GM12878 (cell line): ENCODE measurements around the gene VSIG10. TPM values are rescaled to one million over a fixed set of nuclear protein-coding genes. Genes with fewer than 3 reads are reported as not detected.
A peak's percentile ranks its signal among the peaks of the same experiment; 100 is the strongest.

Experiments
- BACH1 ChIP-seq: fragments of 450-650 bp; IDR thresholded peaks from 2 replicates; pipeline ENCODE4 v1.6.1; 2017; ENCODE audit warnings: mild to moderate bottlenecking, borderline replicate concordance
- CEBPB ChIP-seq, 2 experiments: fragments of 150-350 bp in 1 of 2; IDR thresholded peaks; 2 replicates each; pipeline ENCODE4 v1.6.1; 2012 to 2014; ENCODE audit warnings: low read depth in 2 of 2, low read length in 2 of 2, borderline replicate concordance in 1 of 2, inconsistent platforms in 1 of 2
- CHD4 ChIP-seq: fragments of 200-600 bp; sonication (generic); IDR thresholded peaks from 2 replicates; pipeline ENCODE4 v1.6.1; 2016; ENCODE audit warnings: mild to moderate bottlenecking
- CREM ChIP-seq: IDR thresholded peaks from 2 replicates; pipeline ENCODE4 v1.6.1; 2014; ENCODE audit warnings: antibody characterized with exemption, low read depth
- ESRRA ChIP-seq: IDR thresholded peaks from 2 replicates; pipeline ENCODE4 v1.6.1; 2012; ENCODE audit warnings: mild to moderate bottlenecking, low read length, improper control_type of control experiment
- HDAC2 ChIP-seq: fragments of 200-600 bp; sonication (generic); IDR thresholded peaks from 2 replicates; pipeline ENCODE4 v1.6.1; 2017
- HSF1 ChIP-seq: fragments of 150-350 bp; IDR thresholded peaks from 2 replicates; pipeline ENCODE4 v1.6.1; 2014; ENCODE audit warnings: mild to moderate bottlenecking, low read depth, low read length
- IKZF1 ChIP-seq: fragments of 450-650 bp; conservative IDR thresholded peaks from 2 replicates; pipeline ENCODE4 v1.6.1; 2017; ENCODE audit warnings: antibody characterized with exemption, mild to moderate bottlenecking
- IKZF2 ChIP-seq, 2 experiments: fragments of 450-650 bp; IDR thresholded peaks; 2 replicates each; pipeline ENCODE4 v1.6.1; 2017; ENCODE audit warnings: mild to moderate bottlenecking in 2 of 2, moderate library complexity in 2 of 2
- KLF5 ChIP-seq: fragments of 450-650 bp; IDR thresholded peaks from 2 replicates; pipeline ENCODE4 v1.6.1; 2014; ENCODE audit warnings: mild to moderate bottlenecking; ENCODE audit not compliant: partially characterized antibody
- LARP7 ChIP-seq: fragments of 450-650 bp; IDR thresholded peaks from 2 replicates; pipeline ENCODE4 v1.6.1; 2017; ENCODE audit warnings: mild to moderate bottlenecking
- MYB ChIP-seq: fragments of 150-350 bp; IDR thresholded peaks from 2 replicates; pipeline ENCODE4 v1.6.1; 2014; ENCODE audit warnings: mild to moderate bottlenecking, low read depth, low read length, borderline replicate concordance
- MYC ChIP-seq: IDR thresholded peaks from 2 replicates; pipeline ENCODE4 v1.6.1; 2011; ENCODE audit warnings: mild to moderate bottlenecking, low read length, moderate library complexity, inconsistent platforms; ENCODE audit not compliant: insufficient read depth, insufficient replicate concordance, insufficient read length, severe bottlenecking
- NFIC ChIP-seq: IDR thresholded peaks from 2 replicates; pipeline ENCODE4 v1.6.1; 2012; ENCODE audit warnings: low read depth, mild to moderate bottlenecking, inconsistent platforms, low read length, moderate library complexity
- NFYB ChIP-seq: IDR thresholded peaks from 2 replicates; pipeline ENCODE4 v1.6.1; 2011; ENCODE audit warnings: low read depth, mild to moderate bottlenecking, low read length, improper control_type of control experiment, moderate library complexity; ENCODE audit not compliant: insufficient read depth
- NR2F1 ChIP-seq: fragments of 450-650 bp; conservative IDR thresholded peaks from 2 replicates; pipeline ENCODE4 v1.6.1; 2017; ENCODE audit warnings: mild to moderate bottlenecking
- PAX5 ChIP-seq: IDR thresholded peaks from 2 replicates; pipeline ENCODE4 v1.6.1; 2011; ENCODE audit warnings: low read depth, low read length, borderline replicate concordance
- POU2F2 ChIP-seq: IDR thresholded peaks from 3 replicates; pipeline ENCODE4 v1.6.1; 2011; ENCODE audit warnings: low read depth, mild to moderate bottlenecking, low read length, borderline replicate concordance
- RELA ChIP-seq: fragments of 450-650 bp; IDR thresholded peaks from 2 replicates; pipeline ENCODE4 v1.8.0; 2014; ENCODE audit warnings: borderline replicate concordance; ENCODE audit not compliant: partially characterized antibody
- RUNX3 ChIP-seq: IDR thresholded peaks from 2 replicates; pipeline ENCODE4 v1.6.1; 2012; ENCODE audit warnings: low read length, inconsistent platforms
- SKIL ChIP-seq: fragments of 450-650 bp; IDR thresholded peaks from 2 replicates; pipeline ENCODE4 v1.6.1; 2017; ENCODE audit warnings: mild to moderate bottlenecking, low read depth, inconsistent platforms; ENCODE audit not compliant: poor library complexity, severe bottlenecking
- SMC3 ChIP-seq: IDR thresholded peaks from 2 replicates; pipeline ENCODE4 v1.6.1; 2011; ENCODE audit warnings: low read length, improper control_type of control experiment, borderline replicate concordance
- YY1 ChIP-seq: IDR thresholded peaks from 2 replicates; pipeline ENCODE4 v1.6.1; 2011; ENCODE audit warnings: low read depth, mild to moderate bottlenecking, low read length
- ZNF24 ChIP-seq: fragments of 450-650 bp; IDR thresholded peaks from 2 replicates; pipeline ENCODE4 v1.6.1; 2017; ENCODE audit warnings: antibody characterized with exemption, mild to moderate bottlenecking
- polyA plus RNA-seq, 11 experiments: library from polyadenylated mRNA; depleted of rRNA in 4 of 11; unstranded in 6 of 11; stranded (reverse) in 5 of 11; fragments of >200 nt; fragmentation: Nextera tagmentation in 4 of 11; fragmentation: Illumina TruSeq in 1 of 11; extraction: Ambion mirVana in 4 of 11; extraction: Trizol in 1 of 11; gene quantifications; 1 replicate in 1 of 11; 2 replicates in 10 of 11; pipeline versions ENCODE4 v1.2.1 to v1.2.3, GENCODE V29; 2011 to 2016; ENCODE audit warnings: inconsistent platforms in 2 of 11, missing spikeins in 2 of 11, low read depth in 1 of 11
- total RNA-seq, 4 experiments: library from RNA; depleted of rRNA in 3 of 4; stranded (reverse); fragments of >200 nt in 3 of 4; fragmentation: Illumina TruSeq in 1 of 4; extraction: Trizol in 1 of 4; gene quantifications; 2 replicates each; pipeline versions ENCODE4 v1.2.1 to v1.2.3, GENCODE V29; 2013 to 2021
- TF ChIP-seq, protein P1 (sequence below): IDR thresholded peaks from 2 replicates; pipeline ENCODE4 v1.6.1; 2012; ENCODE audit warnings: mild to moderate bottlenecking, low read depth, low read length

Gene VSIG10
- total and polyA plus RNA-seq, 10 of the 15 experiments (the other 5 are each of a cell fraction or from before 2014, with no cell fraction given), result 3.4 to 10.2 (median 5.8) TPM

DNA sequence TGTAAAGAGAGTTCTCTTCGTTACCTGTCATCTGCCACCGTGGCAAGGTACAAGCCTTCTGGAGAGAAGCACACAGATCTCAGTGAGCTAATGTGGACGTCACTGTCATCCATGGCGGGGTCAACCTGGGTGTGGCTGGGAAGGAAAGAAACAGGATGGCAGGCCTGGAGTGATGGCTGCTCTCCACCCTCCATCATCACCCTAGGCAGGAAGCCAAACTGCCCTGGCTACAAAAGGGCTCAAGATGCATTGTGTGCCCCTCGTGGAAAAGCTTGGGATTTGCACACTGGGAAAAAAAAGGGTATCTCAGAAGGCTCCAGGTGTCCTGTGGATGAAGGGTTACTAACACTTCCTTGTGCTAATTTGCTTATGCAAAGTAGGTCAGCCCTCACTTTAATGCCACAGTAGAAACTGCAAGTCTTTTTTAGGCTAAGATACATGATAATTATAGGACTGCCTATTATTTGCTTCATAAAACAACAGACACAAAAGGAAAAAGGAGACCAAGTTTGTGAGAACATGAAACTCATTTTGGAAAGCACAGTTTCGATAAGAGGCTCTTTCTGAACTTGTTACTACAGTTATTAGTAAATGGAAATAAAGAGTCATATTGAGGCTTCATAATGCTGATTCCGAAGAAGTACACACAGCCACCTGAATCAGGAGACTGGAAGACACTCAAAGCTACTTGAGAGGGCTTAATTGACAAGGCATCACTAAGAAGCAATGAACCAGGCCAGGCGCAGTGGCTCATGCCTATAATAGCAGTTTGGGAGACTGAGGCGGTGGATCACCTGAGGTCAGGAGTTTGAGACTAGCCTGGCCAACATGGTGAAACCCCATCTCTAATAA lies 68.4 kb downstream of the VSIG10 start (continued):
- TF ChIP-seq, protein P1, sequence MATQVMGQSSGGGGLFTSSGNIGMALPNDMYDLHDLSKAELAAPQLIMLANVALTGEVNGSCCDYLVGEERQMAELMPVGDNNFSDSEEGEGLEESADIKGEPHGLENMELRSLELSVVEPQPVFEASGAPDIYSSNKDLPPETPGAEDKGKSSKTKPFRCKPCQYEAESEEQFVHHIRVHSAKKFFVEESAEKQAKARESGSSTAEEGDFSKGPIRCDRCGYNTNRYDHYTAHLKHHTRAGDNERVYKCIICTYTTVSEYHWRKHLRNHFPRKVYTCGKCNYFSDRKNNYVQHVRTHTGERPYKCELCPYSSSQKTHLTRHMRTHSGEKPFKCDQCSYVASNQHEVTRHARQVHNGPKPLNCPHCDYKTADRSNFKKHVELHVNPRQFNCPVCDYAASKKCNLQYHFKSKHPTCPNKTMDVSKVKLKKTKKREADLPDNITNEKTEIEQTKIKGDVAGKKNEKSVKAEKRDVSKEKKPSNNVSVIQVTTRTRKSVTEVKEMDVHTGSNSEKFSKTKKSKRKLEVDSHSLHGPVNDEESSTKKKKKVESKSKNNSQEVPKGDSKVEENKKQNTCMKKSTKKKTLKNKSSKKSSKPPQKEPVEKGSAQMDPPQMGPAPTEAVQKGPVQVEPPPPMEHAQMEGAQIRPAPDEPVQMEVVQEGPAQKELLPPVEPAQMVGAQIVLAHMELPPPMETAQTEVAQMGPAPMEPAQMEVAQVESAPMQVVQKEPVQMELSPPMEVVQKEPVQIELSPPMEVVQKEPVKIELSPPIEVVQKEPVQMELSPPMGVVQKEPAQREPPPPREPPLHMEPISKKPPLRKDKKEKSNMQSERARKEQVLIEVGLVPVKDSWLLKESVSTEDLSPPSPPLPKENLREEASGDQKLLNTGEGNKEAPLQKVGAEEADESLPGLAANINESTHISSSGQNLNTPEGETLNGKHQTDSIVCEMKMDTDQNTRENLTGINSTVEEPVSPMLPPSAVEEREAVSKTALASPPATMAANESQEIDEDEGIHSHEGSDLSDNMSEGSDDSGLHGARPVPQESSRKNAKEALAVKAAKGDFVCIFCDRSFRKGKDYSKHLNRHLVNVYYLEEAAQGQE, result no peak
- TF ChIP-seq NFYB, result no peak
- TF ChIP-seq CHD4, result no peak
- peak; percentile 67 for TF ChIP-seq IKZF1
- peak; percentile 69; the same call in 1 of the 2 replicates for TF ChIP-seq CREM
- TF ChIP-seq PAX5, result 0 out of 2 replicates have a peak, but pooled peaks have one; percentile 31
- TF ChIP-seq SMC3, result no peak
- peak; percentile 78 for TF ChIP-seq SKIL
- no peak for TF ChIP-seq KLF5
- no peak for TF ChIP-seq MYB
- TF ChIP-seq POU2F2, result peak; percentile 90
- TF ChIP-seq NFIC, result peak; percentile 90
- TF ChIP-seq ESRRA, result no peak
- TF ChIP-seq ZNF24, result no peak
- peak; percentile 66; the same call in 1 of the 2 replicates for TF ChIP-seq BACH1
- TF ChIP-seq CEBPB (IDR thresholded peaks at IDR 0.05; ENCODE audit: borderline replicate concordance in 1 of 2, low read depth in 2 of 2, low read length in 2 of 2), result no peak
- peak; percentile 75 for TF ChIP-seq RUNX3
- peak; percentile 74 to 84; a peak in 3 of 4 replicates for TF ChIP-seq IKZF2 (IDR thresholded peaks at IDR 0.05)
- TF ChIP-seq LARP7, result no peak
- peak; percentile 57; the same call in 1 of the 2 replicates for TF ChIP-seq NR2F1
- no peak for TF ChIP-seq YY1
- TF ChIP-seq RELA, result no peak
- no peak for TF ChIP-seq HSF1
- TF ChIP-seq HDAC2, result no peak
- no peak for TF ChIP-seq MYC
